IPS DF 4.7 (cell line): Measurements from ENCODE around the gene BYSL.
"Not testable (repeated sequence)": the region's sequence is repeated elsewhere in the genome, so short reads cannot be mapped to it uniquely, and the experiment has no call there.

ENCODE experiments used
- DNase-seq: peaks from one replicate; pipeline ENCODE4 v3.0.0-alpha.2; 2013; ENCODE audit warnings: low spot score; ENCODE audit errors: extremely low read depth

The BYSL gene

GRCh38 chr6:41942067-41942851 is 21.0 kb downstream of the BYSL start:
- no peak for DNase-seq

- DNase-seq: not testable (repeated sequence)
Observed at GRCh38 chr6:41942882-41943281, 21.6 kb downstream of the BYSL start.

- no peak for DNase-seq
Observed at GRCh38 chr6:41943456-41943855, 22.2 kb downstream of the BYSL start.

GRCh38 chr6:41947581-41948220 is 26.4 kb downstream of the BYSL start:
- no peak for DNase-seq

- no peak for DNase-seq
Observed at GRCh38 chr6:41954668-41955067, 33.4 kb downstream of the BYSL start.

- no peak for DNase-seq
Observed at GRCh38 chr6:41955412-41955811, 34.1 kb downstream of the BYSL start.

GRCh38 chr6:41957117-41957516 is 35.8 kb downstream of the BYSL start:
- no peak for DNase-seq

GRCh38 chr6:41958022-41958856 is 36.9 kb downstream of the BYSL start:
- no peak for DNase-seq

GRCh38 chr6:41960028-41960427 is 38.7 kb downstream of the BYSL start:
- no peak for DNase-seq

- DNase-seq: no peak
Observed at GRCh38 chr6:41963371-41963770, 42.1 kb downstream of the BYSL start.

- DNase-seq: no peak
Observed at GRCh38 chr6:41964201-41964887, 43.0 kb downstream of the BYSL start.

GRCh38 chr6:41965429-41966213 is 44.3 kb downstream of the BYSL start:
- peak; percentile 93 for DNase-seq

- no peak for DNase-seq
Observed at GRCh38 chr6:41966214-41966920, 45.1 kb downstream of the BYSL start.

GRCh38 chr6:41966961-41967311 is 45.6 kb downstream of the BYSL start:
- no peak for DNase-seq

GRCh38 chr6:41967312-41968287 is 46.3 kb downstream of the BYSL start:
- no peak for DNase-seq

GRCh38 chr6:41970436-41970846 is 49.1 kb downstream of the BYSL start:
- no peak for DNase-seq

- DNase-seq: no peak
Observed at GRCh38 chr6:41972826-41973225, 51.5 kb downstream of the BYSL start.

GRCh38 chr6:41974281-41974825 is 53.1 kb downstream of the BYSL start:
- no peak for DNase-seq

GRCh38 chr6:41975276-41975675 is 54.0 kb downstream of the BYSL start:
- no peak for DNase-seq
